DND-41 (cell line): ENCODE measurements around the gene LTN1.

Source experiments
- ATAC-seq: fragments of 200-7000 bp; cut with Tn5 transposase; 3 replicates; pipeline ENCODE4 v1.9.1; 2021; ENCODE audit warnings: low read depth; ENCODE audit not compliant: insufficient read depth
- DNase-seq: peaks from one replicate; pipeline ENCODE4 v3.0.0-alpha.2; 2020
- H2AFZ ChIP-seq: 2 replicates; pipeline ENCODE4 v1.6.0; 2012; ENCODE audit warnings: low read depth, low read length
- H3K27ac ChIP-seq: 2 replicates; pipeline ENCODE4 v1.5.1; 2012; ENCODE audit warnings: low read length, inconsistent platforms
- H3K27me3 ChIP-seq: fragments of 200-600 bp; sonication (generic); 2 replicates; pipeline ENCODE4 v1.6.0; 2012; ENCODE audit warnings: low read length, mild to moderate bottlenecking, inconsistent platforms; ENCODE audit not compliant: insufficient read depth, poor library complexity
- H3K36me3 ChIP-seq: 2 replicates; pipeline ENCODE4 v1.5.1; 2012; ENCODE audit warnings: low read length, inconsistent platforms; ENCODE audit not compliant: insufficient read depth
- H3K4me1 ChIP-seq: 2 replicates; pipeline ENCODE4 v1.5.1; 2012; ENCODE audit warnings: mild to moderate bottlenecking, low read length; ENCODE audit not compliant: insufficient read depth
- H3K4me2 ChIP-seq: 2 replicates; pipeline ENCODE4 v1.6.0; 2012; ENCODE audit warnings: mild to moderate bottlenecking, moderate library complexity, low read length, inconsistent platforms; ENCODE audit not compliant: insufficient read depth
- H3K4me3 ChIP-seq, 2 experiments: fragments of 200-600 bp in 1 of 2; shearing (Covaris generic) in 1 of 2; 2 replicates each; pipeline ENCODE4 v1.5.1; 2012 to 2016; ENCODE audit warnings: inconsistent platforms in 2 of 2, low read length in 2 of 2, mild to moderate bottlenecking in 2 of 2, low read depth in 1 of 2, moderate library complexity in 1 of 2
- H3K79me2 ChIP-seq: 2 replicates; pipeline ENCODE4 v1.6.0; 2012; ENCODE audit warnings: low read length, inconsistent platforms; ENCODE audit not compliant: insufficient read depth
- H3K9ac ChIP-seq: 2 replicates; pipeline ENCODE4 v1.6.0; 2012; ENCODE audit warnings: low read depth, mild to moderate bottlenecking, inconsistent platforms, low read length, moderate library complexity
- H3K9me3 ChIP-seq: 2 replicates; pipeline ENCODE4 v1.5.1; 2012; ENCODE audit warnings: low read length, moderate library complexity, mild to moderate bottlenecking, inconsistent platforms; ENCODE audit not compliant: insufficient read depth, severe bottlenecking
- H4K20me1 ChIP-seq: 2 replicates; pipeline ENCODE4 v1.6.0; 2012; ENCODE audit warnings: low read length; ENCODE audit not compliant: insufficient read depth
- CTCF ChIP-seq: IDR thresholded peaks from 2 replicates; pipeline ENCODE4 v1.5.1; 2012; ENCODE audit warnings: borderline replicate concordance, low read length, moderate library complexity, mild to moderate bottlenecking; ENCODE audit not compliant: poor library complexity, severe bottlenecking; ENCODE audit errors: extremely low read depth
- EZH2 ChIP-seq: IDR thresholded peaks from 3 replicates; pipeline ENCODE4 v1.6.1; 2012; ENCODE audit warnings: borderline replicate concordance, low read depth, mild to moderate bottlenecking, moderate library complexity, low read length, inconsistent platforms; ENCODE audit not compliant: severe bottlenecking

LTN1 gene

GRCh38 chr21:28972398-28972797 is 20.3 kb downstream of the LTN1 start:
- Histone ChIP-seq H2AFZ (no peak overlapping the region), H3K36me3 (peaks cover 75% of the 10 kb centered on the region), H3K27me3 (no peaks in the 10 kb centered on the region), H3K79me2 (peaks cover 11% of the 10 kb centered on the region; the same call in 1 of the 2 replicates), H3K4me2 (no peak overlapping the region), H3K4me3 (no peak overlapping the region), H3K4me1 (no peaks in the 10 kb centered on the region), H4K20me1 (no peaks in the 10 kb centered on the region), H3K9me3 (no peaks in the 10 kb centered on the region), H3K9ac (no peak overlapping the region), H3K27ac (no peak overlapping the region)
- DNase-seq (no peak), ATAC-seq (no peak)
- TF ChIP-seq EZH2 (no peak), CTCF (no peak)

GRCh38 chr21:28971171-28971570 is 21.5 kb downstream of the LTN1 start:
- ATAC-seq (no peak), DNase-seq (no peak)
- Histone ChIP-seq H3K9ac (no peak overlapping the region), H3K4me3 (no peak overlapping the region), H3K79me2 (peaks cover 9% of the 10 kb centered on the region; the same call in 1 of the 2 replicates), H2AFZ (no peak overlapping the region), H3K27ac (no peak overlapping the region), H3K4me1 (no peaks in the 10 kb centered on the region), H3K27me3 (no peaks in the 10 kb centered on the region), H4K20me1 (no peaks in the 10 kb centered on the region), H3K4me2 (no peak overlapping the region), H3K36me3 (peaks cover 78% of the 10 kb centered on the region), H3K9me3 (no peaks in the 10 kb centered on the region)
- TF ChIP-seq CTCF: no peak
- TF ChIP-seq EZH2: no peak

DNA sequence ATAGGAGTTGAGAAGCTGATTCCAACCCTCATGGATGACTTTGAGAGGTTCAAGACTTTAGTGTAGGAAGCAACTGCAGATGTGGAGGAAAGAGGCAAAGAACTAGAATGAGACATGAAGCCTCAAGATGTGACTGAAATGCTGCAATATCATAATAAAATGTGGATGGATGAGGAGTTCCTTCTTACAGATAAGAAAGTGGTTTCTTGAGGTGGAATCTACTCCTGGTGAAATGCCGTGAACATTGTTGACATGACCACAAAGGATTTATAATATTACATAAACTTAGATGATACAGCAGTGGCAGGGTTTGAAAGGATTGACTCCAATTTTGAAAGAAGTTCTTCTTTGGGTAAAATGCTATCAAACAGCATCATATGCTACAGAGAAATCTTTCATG is 28.8 kb downstream of the LTN1 start:
- Histone ChIP-seq H3K27ac (no peak overlapping the region), H3K4me2 (no peak overlapping the region), H3K27me3 (no peaks in the 10 kb centered on the region), H3K4me1 (no peaks in the 10 kb centered on the region), H2AFZ (no peak overlapping the region), H3K4me3 (no peak overlapping the region), H4K20me1 (no peaks in the 10 kb centered on the region), H3K9ac (no peak overlapping the region), H3K9me3 (no peaks in the 10 kb centered on the region), H3K79me2 (no peaks in the 10 kb centered on the region), H3K36me3 (peaks cover 72% of the 10 kb centered on the region)
- TF ChIP-seq CTCF (no peak), EZH2 (no peak)
- DNase-seq (no peak), ATAC-seq (no peak)

GRCh38 chr21:28962465-28962864 is 30.2 kb downstream of the LTN1 start:
- no peaks in the 10 kb centered on the region for H3K4me1 ChIP-seq
- no peak overlapping the region for H3K9ac ChIP-seq
- DNase-seq: no peak
- no peak for ATAC-seq
- no peak overlapping the region for H3K27ac ChIP-seq
- H3K27me3 ChIP-seq: no peaks in the 10 kb centered on the region
- H3K79me2 ChIP-seq: no peaks in the 10 kb centered on the region
- H2AFZ ChIP-seq: no peak overlapping the region
- H3K4me3 ChIP-seq: no peak overlapping the region
- peaks cover 69% of the 10 kb centered on the region for H3K36me3 ChIP-seq
- no peak overlapping the region for H3K4me2 ChIP-seq
- H4K20me1 ChIP-seq: no peaks in the 10 kb centered on the region
- no peak for TF ChIP-seq EZH2
- TF ChIP-seq CTCF: no peak
- H3K9me3 ChIP-seq: no peaks in the 10 kb centered on the region
